AG04449 (cell line): ENCODE results near the gene HPSE2.
A peak's percentile ranks its signal among the peaks of the same experiment; 100 is the strongest.

ENCODE experiments used
- CTCF ChIA-PET: fragments of 350-600 bp; formaldehyde crosslinking; extraction: SDS; loops from one replicate; lab custom pipeline; 2021; ENCODE audit warnings: antibody characterized with exemption; lab: Yijun Ruan, JAX
- POLR2A ChIA-PET: fragments of 400-600, 350-600 bp; formaldehyde crosslinking; extraction: SDS; loops from one replicate; lab custom pipeline; 2020; ENCODE audit warnings: antibody characterized with exemption, inconsistent platforms; lab: Yijun Ruan, JAX
- DNase-seq: peaks from one replicate; pipeline ENCODE4 v3.0.0-alpha.2; 2010; ENCODE audit warnings: low read depth, low spot score
- H3K4me3 ChIP-seq: 2 replicates; pipeline ENCODE4 v1.5.1; 2011; ENCODE audit warnings: low read depth, mild to moderate bottlenecking, control low read depth, low read length
- TF ChIP-seq, protein P1 (sequence below): IDR thresholded peaks from one replicate; pipeline ENCODE4 v1.5.1; 2011; ENCODE audit warnings: mild to moderate bottlenecking, moderate library complexity, low read length, control low read depth, inconsistent platforms; ENCODE audit not compliant: insufficient read depth; ENCODE audit errors: missing control alignments

The HPSE2 gene

DNA sequence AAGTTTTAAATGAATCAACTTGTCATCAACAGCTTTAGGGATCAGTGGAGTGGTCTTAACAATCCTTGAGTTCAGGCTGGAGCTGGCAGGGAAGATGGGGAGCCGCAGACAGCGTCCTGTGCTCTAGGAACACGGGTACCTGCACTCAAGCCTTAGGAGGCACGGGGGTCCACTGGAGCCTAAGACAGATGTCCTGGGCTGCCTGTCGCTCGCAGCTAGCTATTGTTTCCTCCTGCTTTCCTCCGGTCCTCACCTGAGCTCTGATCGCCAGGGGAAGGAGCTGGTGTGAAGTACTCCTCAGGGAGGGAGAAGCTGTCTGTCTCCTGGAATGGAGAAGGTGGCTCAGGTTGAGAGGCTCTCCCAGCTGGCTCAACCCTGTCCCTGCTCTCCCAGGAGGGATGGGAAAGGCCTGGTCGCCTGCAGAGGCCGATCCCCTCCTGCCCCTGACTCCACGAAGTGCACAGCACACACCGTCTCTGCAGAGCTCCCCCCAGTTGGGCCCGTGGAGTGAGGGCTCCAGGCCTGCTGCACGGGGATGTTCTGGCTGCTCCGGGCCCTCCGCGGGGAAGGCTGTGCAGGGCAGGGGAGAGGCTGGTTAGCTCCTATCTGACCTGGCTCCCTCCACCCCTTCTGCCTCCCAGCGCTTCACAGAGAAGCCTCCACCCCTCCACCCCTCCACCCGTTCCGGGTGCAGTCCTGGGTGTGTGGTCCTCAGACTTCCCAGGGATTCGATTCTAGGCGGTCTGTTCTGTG, 806.2 kb downstream of the HPSE2 start:
- no peak overlapping the region for H3K4me3 ChIP-seq
- CTCF ChIA-PET = no interaction called here
- DNase-seq = no peak
- TF ChIP-seq, protein P1, sequence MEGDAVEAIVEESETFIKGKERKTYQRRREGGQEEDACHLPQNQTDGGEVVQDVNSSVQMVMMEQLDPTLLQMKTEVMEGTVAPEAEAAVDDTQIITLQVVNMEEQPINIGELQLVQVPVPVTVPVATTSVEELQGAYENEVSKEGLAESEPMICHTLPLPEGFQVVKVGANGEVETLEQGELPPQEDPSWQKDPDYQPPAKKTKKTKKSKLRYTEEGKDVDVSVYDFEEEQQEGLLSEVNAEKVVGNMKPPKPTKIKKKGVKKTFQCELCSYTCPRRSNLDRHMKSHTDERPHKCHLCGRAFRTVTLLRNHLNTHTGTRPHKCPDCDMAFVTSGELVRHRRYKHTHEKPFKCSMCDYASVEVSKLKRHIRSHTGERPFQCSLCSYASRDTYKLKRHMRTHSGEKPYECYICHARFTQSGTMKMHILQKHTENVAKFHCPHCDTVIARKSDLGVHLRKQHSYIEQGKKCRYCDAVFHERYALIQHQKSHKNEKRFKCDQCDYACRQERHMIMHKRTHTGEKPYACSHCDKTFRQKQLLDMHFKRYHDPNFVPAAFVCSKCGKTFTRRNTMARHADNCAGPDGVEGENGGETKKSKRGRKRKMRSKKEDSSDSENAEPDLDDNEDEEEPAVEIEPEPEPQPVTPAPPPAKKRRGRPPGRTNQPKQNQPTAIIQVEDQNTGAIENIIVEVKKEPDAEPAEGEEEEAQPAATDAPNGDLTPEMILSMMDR = no peak
- POLR2A ChIA-PET = no interaction called here

DNA sequence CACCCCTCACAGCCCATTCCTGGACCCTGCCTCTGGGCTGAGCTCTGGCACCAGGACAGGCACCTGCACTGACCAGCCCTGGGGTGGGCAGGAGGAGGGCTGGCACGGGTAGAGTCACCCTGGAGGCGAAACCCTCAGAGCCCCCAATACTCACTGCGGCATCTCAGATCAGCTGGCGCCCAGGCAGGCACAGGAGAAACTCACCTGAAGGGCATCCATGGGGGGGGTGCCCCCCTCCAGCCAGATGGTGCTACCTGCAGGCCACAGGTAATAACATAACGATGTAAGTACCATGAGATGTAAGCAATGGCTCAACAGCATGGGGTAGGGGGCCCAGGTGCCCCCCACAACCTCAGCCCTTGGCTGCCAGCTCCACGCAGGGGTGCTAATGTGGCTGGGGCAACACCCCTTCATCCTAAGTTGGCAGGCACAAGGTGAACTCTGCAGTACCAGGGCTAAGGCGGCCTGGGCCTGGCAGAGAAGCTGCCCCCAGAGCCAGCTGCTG, 808.6 kb downstream of the HPSE2 start:
- no peak overlapping the region for H3K4me3 ChIP-seq
- POLR2A ChIA-PET = no interaction called here
- CTCF ChIA-PET = interaction anchor here (1.1 to 1.9 kb wide), 5 partner anchors 9 to 1009 kb away, joined by 3 to 7 read pairs (median 3); no protein-coding TSS in a partner anchor
- TF ChIP-seq, protein P1 = no peak
- no peak for DNase-seq

DNA sequence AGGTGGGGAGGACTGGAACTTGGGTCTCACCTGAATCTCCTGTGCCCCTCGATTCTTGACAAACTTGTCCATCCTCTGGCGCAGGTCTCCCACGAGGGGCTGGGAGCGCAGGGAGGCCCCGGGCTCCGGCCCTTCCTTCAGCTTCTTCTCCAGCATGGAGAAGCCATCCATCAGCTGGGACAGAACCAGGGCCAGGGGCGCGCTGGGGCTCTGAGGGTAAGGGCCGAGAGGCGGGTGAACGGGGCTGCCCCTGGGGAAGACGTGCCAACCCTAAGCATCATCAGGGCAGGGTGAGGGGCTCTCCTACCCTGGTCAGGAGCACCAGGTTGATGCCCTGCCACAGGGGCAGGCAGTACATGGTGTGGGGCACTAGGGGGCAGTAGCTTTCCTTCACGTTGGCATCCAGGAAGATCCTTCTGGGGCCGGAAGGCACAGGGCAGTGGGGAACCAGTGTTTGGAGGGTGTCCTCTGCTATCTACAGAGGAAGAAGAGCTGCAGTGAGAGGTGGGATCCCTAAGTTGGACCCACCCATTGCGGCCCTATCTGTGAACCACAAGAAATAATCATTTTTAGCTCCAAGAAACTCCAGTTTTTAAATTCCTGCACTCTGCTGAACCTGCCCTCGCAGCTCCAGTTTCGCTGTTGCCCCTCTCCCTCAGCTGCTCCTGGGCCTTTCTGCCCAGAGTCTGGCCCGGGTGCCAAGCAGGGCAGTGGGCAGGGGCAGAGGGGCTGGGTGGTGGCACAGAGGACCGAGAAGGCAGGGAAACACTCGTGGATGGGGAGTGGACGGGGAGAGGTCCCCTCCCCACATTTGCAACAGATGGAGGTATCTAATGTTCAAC, 809.9 kb downstream of the HPSE2 start:
- TF ChIP-seq, protein P1 = peak; percentile 70
- H3K4me3 ChIP-seq = no peak overlapping the region
- ChIA-PET CTCF (interaction anchor here (0.7 to 2.5 kb wide), 25 partner anchors 9 to 1010 kb away, joined by 3 to 24 read pairs (median 3); partner anchors contain the start of genes HPS1 and PYROXD2), POLR2A (interaction anchor here (0.9 kb wide), 1 partner anchor 10 kb away, joined by 4 read pairs; no protein-coding TSS in a partner anchor)
- DNase-seq = no peak

DNA sequence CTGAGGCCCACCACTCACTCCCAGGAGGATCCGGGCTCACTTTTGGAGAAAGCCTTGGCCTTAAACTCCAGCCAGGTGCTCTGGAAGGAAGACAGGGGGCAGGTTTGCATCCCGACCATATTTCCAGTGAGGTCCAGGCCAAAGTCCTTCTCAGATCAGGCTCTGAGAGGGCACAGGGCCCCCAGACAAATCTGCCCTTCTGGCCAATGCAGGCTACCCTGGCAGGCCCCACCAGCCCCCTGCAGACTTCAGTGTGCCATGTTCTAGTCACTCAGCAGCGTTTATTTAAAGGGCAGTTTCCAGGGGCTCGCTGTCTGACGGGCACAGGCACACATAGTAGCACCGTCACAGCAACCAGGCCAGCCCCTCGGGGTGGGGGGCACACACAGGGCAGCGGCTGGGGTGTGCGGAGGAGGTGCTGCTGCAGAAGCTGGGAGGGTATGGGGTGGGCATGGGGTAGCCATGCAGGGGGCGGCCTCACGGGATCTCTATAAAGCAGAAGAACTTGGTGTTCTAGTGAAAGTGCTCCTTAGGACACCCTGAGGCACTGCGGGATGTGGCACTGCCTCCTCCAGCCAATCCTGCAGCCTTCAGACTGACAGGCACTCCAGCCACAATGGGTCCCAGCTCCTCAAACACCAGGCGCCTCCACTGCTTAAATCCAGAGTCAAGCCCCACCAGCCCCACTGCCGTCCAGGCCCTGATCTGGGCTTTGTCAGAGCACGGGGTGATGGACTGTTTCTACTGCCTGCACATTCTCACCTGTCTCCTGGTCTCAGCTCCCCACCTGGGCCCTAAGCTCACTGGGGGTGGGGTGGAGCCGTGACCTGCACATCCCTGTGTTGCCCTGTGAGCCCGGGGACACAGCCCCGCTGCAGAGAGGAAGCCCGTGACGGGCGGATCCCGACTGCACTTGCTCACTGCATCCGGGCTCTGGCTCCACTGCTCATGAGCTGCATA, 811.1 kb downstream of the HPSE2 start:
- CTCF ChIA-PET = interaction anchor here (0.7 to 2.5 kb wide), 19 partner anchors 8 to 312 kb away, joined by 3 to 24 read pairs (median 5); partner anchors contain the start of genes HPS1 and PYROXD2
- TF ChIP-seq, protein P1 = no peak
- POLR2A ChIA-PET = no interaction called here
- H3K4me3 ChIP-seq = no peak overlapping the region
- no peak for DNase-seq

DNA sequence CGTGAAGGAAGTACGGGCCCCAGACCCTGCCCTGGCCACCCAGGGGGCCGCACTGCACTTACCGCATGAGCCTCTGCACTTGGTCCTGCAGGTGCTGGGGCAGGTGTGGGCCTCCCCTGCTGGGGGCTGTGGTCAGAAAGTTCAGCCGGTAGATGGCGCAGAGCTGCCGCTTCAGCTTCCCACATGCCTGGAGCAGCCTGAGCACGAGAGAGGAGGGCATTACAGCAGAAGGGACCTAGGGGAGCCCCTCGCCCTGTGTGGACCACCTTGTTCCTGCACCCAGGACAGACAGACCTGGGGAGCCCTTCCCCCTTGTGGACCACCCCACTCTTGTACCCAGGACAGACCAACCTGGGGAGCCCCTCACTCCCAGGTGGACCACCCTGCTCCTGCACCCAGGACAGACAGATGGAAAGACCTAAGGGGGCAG, 811.9 kb downstream of the HPSE2 start:
- CTCF ChIA-PET = interaction anchor here (0.6 to 2.5 kb wide), 12 partner anchors 8 to 253 kb away, joined by 3 to 24 read pairs (median 3); partner anchors contain the start of gene PYROXD2
- POLR2A ChIA-PET = no interaction called here

More for the DNA sequence above, 811.9 kb downstream of the HPSE2 start:
- no peak overlapping the region for H3K4me3 ChIP-seq
- TF ChIP-seq, protein P1 = peak; percentile 1
- DNase-seq = no peak
